A549 (cell line): ENCODE data around the gene C1orf21.

Experiments used
- CBX2 ChIP-seq: fragments of 200-600 bp; sonication (generic); IDR thresholded peaks from 2 replicates; pipeline ENCODE4 v1.6.1; 2016; ENCODE audit warnings: low read depth, mild to moderate bottlenecking, borderline replicate concordance
- EHMT2 ChIP-seq: fragments of 200-600 bp; sonication (generic); IDR thresholded peaks from 2 replicates; pipeline ENCODE4 v1.6.1; 2016; ENCODE audit warnings: antibody characterized with exemption, low read depth, mild to moderate bottlenecking, moderate library complexity
- JUN ChIP-seq, 2 experiments: fragments of >200 bp; sonication (Bioruptor Twin); formaldehyde crosslinking; IDR thresholded peaks; 2 replicates in 1 of 2; 3 replicates in 1 of 2; pipeline ENCODE4 v1.6.1; 2016 to 2017
- MAFK ChIP-seq: fragments of 450-650 bp; IDR thresholded peaks from 2 replicates; pipeline ENCODE4 v1.6.1; 2014; ENCODE audit not compliant: partially characterized antibody
- NFE2L2 ChIP-seq: fragments of 150-350 bp; conservative IDR thresholded peaks from 2 replicates; pipeline ENCODE4 v1.6.1; 2014; ENCODE audit warnings: low read length
- PHF8 ChIP-seq: fragments of 200-600 bp; sonication (generic); IDR thresholded peaks from 2 replicates; pipeline ENCODE4 v1.6.1; 2016; ENCODE audit warnings: low read depth, mild to moderate bottlenecking, antibody characterized with exemption, moderate library complexity, borderline replicate concordance
- POLR2A ChIP-seq: IDR thresholded peaks from 2 replicates; pipeline ENCODE4 v1.6.1; 2012; ENCODE audit warnings: mild to moderate bottlenecking, low read length
- RAD21 ChIP-seq, 2 experiments: fragments of >200 bp in 1 of 2; sonication (Bioruptor Twin) in 1 of 2; formaldehyde crosslinking in 1 of 2; IDR thresholded peaks in 1 of 2; conservative IDR thresholded peaks in 1 of 2; 2 replicates in 1 of 2; 3 replicates in 1 of 2; pipeline ENCODE4 v1.6.1; 2012 to 2018; ENCODE audit warnings: inconsistent platforms in 1 of 2
- RFX5 ChIP-seq: fragments of 450-650 bp; IDR thresholded peaks from 2 replicates; pipeline ENCODE4 v1.7.1; 2014; ENCODE audit warnings: antibody characterized with exemption, mild to moderate bottlenecking, moderate library complexity
- ZFP36 ChIP-seq: fragments of 450-650 bp; IDR thresholded peaks from 2 replicates; pipeline ENCODE4 v1.6.1; 2014; ENCODE audit warnings: borderline replicate concordance; ENCODE audit not compliant: partially characterized antibody
- TF ChIP-seq, protein P1 (sequence below): fragments of >200 bp; sonication (Bioruptor Twin); formaldehyde crosslinking; IDR thresholded peaks from 3 replicates; pipeline ENCODE4 v1.5.1; 2016
- TF ChIP-seq, protein P2 (sequence below): fragments of 200-600 bp; sonication (generic); IDR thresholded peaks from 2 replicates; pipeline ENCODE4 v1.6.1; 2016; ENCODE audit warnings: antibody characterized with exemption, mild to moderate bottlenecking, moderate library complexity
- TF ChIP-seq, protein P3 (sequence below): fragments of 450-650 bp; IDR thresholded peaks from 2 replicates; pipeline ENCODE4 v1.6.1; 2014; ENCODE audit warnings: antibody characterized with exemption
- TF ChIP-seq, protein P4 (sequence below): IDR thresholded peaks from 2 replicates; pipeline ENCODE4 v1.6.1; 2012

DNA sequence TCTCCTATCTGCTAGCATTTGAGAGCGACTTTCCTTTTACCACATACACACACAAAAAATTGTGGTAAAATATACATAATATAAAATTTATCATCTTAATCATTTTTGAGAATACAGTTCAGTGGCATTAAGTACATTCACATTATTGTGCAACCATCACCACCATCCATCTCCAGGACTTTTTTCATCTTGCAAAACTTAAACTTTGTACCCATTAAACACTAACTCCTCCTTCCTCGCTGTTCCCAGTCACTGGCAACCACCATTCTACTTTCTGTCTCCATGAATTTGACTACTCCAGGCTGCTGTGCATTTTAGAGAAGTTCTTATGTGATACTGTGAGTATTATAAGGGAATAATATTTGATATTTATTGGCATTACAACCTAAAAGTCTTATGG, 181.3 kb downstream of the C1orf21 start:
- TF ChIP-seq NFE2L2, result no peak
- no peak for TF ChIP-seq RFX5
- TF ChIP-seq, protein P1, sequence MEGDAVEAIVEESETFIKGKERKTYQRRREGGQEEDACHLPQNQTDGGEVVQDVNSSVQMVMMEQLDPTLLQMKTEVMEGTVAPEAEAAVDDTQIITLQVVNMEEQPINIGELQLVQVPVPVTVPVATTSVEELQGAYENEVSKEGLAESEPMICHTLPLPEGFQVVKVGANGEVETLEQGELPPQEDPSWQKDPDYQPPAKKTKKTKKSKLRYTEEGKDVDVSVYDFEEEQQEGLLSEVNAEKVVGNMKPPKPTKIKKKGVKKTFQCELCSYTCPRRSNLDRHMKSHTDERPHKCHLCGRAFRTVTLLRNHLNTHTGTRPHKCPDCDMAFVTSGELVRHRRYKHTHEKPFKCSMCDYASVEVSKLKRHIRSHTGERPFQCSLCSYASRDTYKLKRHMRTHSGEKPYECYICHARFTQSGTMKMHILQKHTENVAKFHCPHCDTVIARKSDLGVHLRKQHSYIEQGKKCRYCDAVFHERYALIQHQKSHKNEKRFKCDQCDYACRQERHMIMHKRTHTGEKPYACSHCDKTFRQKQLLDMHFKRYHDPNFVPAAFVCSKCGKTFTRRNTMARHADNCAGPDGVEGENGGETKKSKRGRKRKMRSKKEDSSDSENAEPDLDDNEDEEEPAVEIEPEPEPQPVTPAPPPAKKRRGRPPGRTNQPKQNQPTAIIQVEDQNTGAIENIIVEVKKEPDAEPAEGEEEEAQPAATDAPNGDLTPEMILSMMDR, result no peak
- TF ChIP-seq, protein P2, sequence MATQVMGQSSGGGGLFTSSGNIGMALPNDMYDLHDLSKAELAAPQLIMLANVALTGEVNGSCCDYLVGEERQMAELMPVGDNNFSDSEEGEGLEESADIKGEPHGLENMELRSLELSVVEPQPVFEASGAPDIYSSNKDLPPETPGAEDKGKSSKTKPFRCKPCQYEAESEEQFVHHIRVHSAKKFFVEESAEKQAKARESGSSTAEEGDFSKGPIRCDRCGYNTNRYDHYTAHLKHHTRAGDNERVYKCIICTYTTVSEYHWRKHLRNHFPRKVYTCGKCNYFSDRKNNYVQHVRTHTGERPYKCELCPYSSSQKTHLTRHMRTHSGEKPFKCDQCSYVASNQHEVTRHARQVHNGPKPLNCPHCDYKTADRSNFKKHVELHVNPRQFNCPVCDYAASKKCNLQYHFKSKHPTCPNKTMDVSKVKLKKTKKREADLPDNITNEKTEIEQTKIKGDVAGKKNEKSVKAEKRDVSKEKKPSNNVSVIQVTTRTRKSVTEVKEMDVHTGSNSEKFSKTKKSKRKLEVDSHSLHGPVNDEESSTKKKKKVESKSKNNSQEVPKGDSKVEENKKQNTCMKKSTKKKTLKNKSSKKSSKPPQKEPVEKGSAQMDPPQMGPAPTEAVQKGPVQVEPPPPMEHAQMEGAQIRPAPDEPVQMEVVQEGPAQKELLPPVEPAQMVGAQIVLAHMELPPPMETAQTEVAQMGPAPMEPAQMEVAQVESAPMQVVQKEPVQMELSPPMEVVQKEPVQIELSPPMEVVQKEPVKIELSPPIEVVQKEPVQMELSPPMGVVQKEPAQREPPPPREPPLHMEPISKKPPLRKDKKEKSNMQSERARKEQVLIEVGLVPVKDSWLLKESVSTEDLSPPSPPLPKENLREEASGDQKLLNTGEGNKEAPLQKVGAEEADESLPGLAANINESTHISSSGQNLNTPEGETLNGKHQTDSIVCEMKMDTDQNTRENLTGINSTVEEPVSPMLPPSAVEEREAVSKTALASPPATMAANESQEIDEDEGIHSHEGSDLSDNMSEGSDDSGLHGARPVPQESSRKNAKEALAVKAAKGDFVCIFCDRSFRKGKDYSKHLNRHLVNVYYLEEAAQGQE, result no peak
- TF ChIP-seq MAFK, result no peak
- TF ChIP-seq PHF8, result no peak
- no peak for TF ChIP-seq CBX2
- no peak for TF ChIP-seq EHMT2
- no peak for TF ChIP-seq POLR2A
- TF ChIP-seq, protein P3, sequence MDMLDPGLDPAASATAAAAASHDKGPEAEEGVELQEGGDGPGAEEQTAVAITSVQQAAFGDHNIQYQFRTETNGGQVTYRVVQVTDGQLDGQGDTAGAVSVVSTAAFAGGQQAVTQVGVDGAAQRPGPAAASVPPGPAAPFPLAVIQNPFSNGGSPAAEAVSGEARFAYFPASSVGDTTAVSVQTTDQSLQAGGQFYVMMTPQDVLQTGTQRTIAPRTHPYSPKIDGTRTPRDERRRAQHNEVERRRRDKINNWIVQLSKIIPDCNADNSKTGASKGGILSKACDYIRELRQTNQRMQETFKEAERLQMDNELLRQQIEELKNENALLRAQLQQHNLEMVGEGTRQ, result no peak
- TF ChIP-seq RAD21 (conservative IDR thresholded peaks at IDR 0.05 in 1 of 2, IDR thresholded peaks at IDR 0.05 in 1 of 2), result no peak
- TF ChIP-seq ZFP36, result no peak
- TF ChIP-seq JUN (IDR thresholded peaks at IDR 0.05), result no peak
- TF ChIP-seq, protein P4, sequence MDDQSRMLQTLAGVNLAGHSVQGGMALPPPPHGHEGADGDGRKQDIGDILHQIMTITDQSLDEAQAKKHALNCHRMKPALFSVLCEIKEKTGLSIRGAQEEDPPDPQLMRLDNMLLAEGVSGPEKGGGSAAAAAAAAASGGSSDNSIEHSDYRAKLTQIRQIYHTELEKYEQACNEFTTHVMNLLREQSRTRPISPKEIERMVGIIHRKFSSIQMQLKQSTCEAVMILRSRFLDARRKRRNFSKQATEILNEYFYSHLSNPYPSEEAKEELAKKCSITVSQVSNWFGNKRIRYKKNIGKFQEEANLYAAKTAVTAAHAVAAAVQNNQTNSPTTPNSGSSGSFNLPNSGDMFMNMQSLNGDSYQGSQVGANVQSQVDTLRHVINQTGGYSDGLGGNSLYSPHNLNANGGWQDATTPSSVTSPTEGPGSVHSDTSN, result no peak
